Smooth muscle cell (in vitro differentiated cells): ENCODE data around the gene CTXND2. TPM values are rescaled to one million over a fixed set of nuclear protein-coding genes. Genes with fewer than 3 reads are reported as not detected.
"Not testable (repeated sequence)": the region's sequence is repeated elsewhere in the genome, so short reads cannot be mapped to it uniquely, and the experiment has no call there.

Experiments used
- DNase-seq: peaks from one replicate; lab custom pipeline; 2025; ENCODE audit not compliant: unreplicated experiment; lab: John Stamatoyannopoulos, UW
- H2AFZ ChIP-seq: fragments of 200-600 bp; sonication (generic); 2 replicates; pipeline ENCODE4 v1.6.0; 2016; ENCODE audit warnings: antibody characterized with exemption, low read depth, mild to moderate bottlenecking
- H3F3A ChIP-seq: fragments of 200-600 bp; sonication (generic); 2 replicates; pipeline ENCODE4 v1.6.0; 2017; ENCODE audit warnings: antibody characterized with exemption, low read depth
- H3K27ac ChIP-seq: fragments of 200-600 bp; sonication (generic); 2 replicates; pipeline ENCODE4 v1.5.1; 2016; ENCODE audit warnings: low read depth, mild to moderate bottlenecking
- H3K27me3 ChIP-seq: fragments of 200-600 bp; sonication (generic); 2 replicates; pipeline ENCODE4 v1.6.1; 2016; ENCODE audit warnings: low read depth, mild to moderate bottlenecking
- H3K36me3 ChIP-seq: fragments of 200-600 bp; sonication (generic); 2 replicates; pipeline ENCODE4 v1.5.1; 2016; ENCODE audit warnings: low read depth
- H3K4me1 ChIP-seq: fragments of 200-600 bp; sonication (generic); 2 replicates; pipeline ENCODE4 v1.5.1; 2016; ENCODE audit warnings: low read depth
- H3K4me2 ChIP-seq: fragments of 200-600 bp; sonication (generic); 2 replicates; pipeline ENCODE4 v1.6.0; 2016; ENCODE audit warnings: mild to moderate bottlenecking
- H3K4me3 ChIP-seq: fragments of 200-600 bp; sonication (generic); 2 replicates; pipeline ENCODE4 v1.5.1; 2016; ENCODE audit warnings: mild to moderate bottlenecking
- H3K79me2 ChIP-seq: fragments of 200-600 bp; sonication (generic); 2 replicates; pipeline ENCODE4 v1.6.0; 2016; ENCODE audit warnings: low read depth, mild to moderate bottlenecking
- H3K9ac ChIP-seq: fragments of 200-600 bp; sonication (generic); 2 replicates; pipeline ENCODE4 v1.6.0; 2016; ENCODE audit warnings: low read depth
- H3K9me3 ChIP-seq: fragments of 200-600 bp; sonication (generic); replicated peaks from 2 replicates; pipeline ENCODE4 v1.5.1; 2016; ENCODE audit warnings: low read depth
- H4K20me1 ChIP-seq: fragments of 200-600 bp; sonication (generic); 2 replicates; pipeline ENCODE4 v1.6.0; 2016; ENCODE audit warnings: low read depth
- CTCF ChIP-seq: fragments of 200-600 bp; sonication (generic); IDR thresholded peaks from 2 replicates; pipeline ENCODE4 v1.5.1; 2017; ENCODE audit warnings: borderline replicate concordance, mild to moderate bottlenecking, antibody characterized with exemption; ENCODE audit not compliant: insufficient read depth, poor library complexity, severe bottlenecking
- WGBS: methylation state at CpG from one replicate; pipeline ENCODE4 v1.1.7; 2016; ENCODE audit warnings: low lambda C conversion rate; 5-methylcytosine and 5-hydroxymethylcytosine counted together
- polyA plus RNA-seq: library from polyadenylated mRNA; unstranded; fragments of >200 nt; fragmentation: Nextera tagmentation; extraction: Ambion mirVana; gene quantifications from 2 replicates; pipeline ENCODE4 v1.2.1, GENCODE V29; 2016
- total RNA-seq: library from RNA; depleted of rRNA; stranded (reverse); fragments of >200 nt; gene quantifications from 2 replicates; pipeline ENCODE4 v1.2.3, GENCODE V29; 2014

Gene CTXND2
- total and polyA plus RNA-seq, 2 experiments from 2014 or later: not detected

GRCh38 chr1:150888727-150889126 is 1.8 kb downstream of the CTXND2 start:
- no peaks in the 10 kb centered on the region for H3K36me3 ChIP-seq
- no peak for TF ChIP-seq CTCF
- DNase-seq: no peak
- no peaks in the 10 kb centered on the region for H4K20me1 ChIP-seq
- H3K9ac ChIP-seq: no peak overlapping the region
- H3F3A ChIP-seq: no peaks in the 10 kb centered on the region
- H3K4me1 ChIP-seq: no peaks in the 10 kb centered on the region
- no peak overlapping the region for H3K4me3 ChIP-seq
- H3K79me2 ChIP-seq: no peaks in the 10 kb centered on the region
- no peak overlapping the region for H3K27ac ChIP-seq
- H2AFZ ChIP-seq: no peak overlapping the region
- no peak overlapping the region for H3K4me2 ChIP-seq
- H3K27me3 ChIP-seq: no peaks in the 10 kb centered on the region
- 87% methylated on average over 8 of the region's 8 CpGs for WGBS
- no peaks in the 10 kb centered on the region for H3K9me3 ChIP-seq

GRCh38 chr1:150890033-150890416 is 3.1 kb downstream of the CTXND2 start:
- Histone ChIP-seq H3F3A (no peaks in the 10 kb centered on the region), H3K9me3 (no peaks in the 10 kb centered on the region), H3K4me2 (no peak overlapping the region), H3K9ac (no peak overlapping the region), H3K27ac (no peak overlapping the region), H4K20me1 (no peaks in the 10 kb centered on the region), H3K4me1 (no peaks in the 10 kb centered on the region), H3K4me3 (no peak overlapping the region), H3K27me3 (no peaks in the 10 kb centered on the region), H3K79me2 (no peaks in the 10 kb centered on the region), H3K36me3 (no peaks in the 10 kb centered on the region), H2AFZ (no peak overlapping the region)
- WGBS: 80% methylated on average over 1 of the region's 1 CpG
- DNase-seq: no peak
- TF ChIP-seq CTCF: no peak

GRCh38 chr1:150893336-150893913 is 6.5 kb downstream of the CTXND2 start:
- no peaks in the 10 kb centered on the region for H3K36me3 ChIP-seq
- H4K20me1 ChIP-seq: no peaks in the 10 kb centered on the region
- TF ChIP-seq CTCF: no peak
- H3K4me1 ChIP-seq: no peaks in the 10 kb centered on the region
- no peak overlapping the region for H2AFZ ChIP-seq
- no peak for DNase-seq
- no peaks in the 10 kb centered on the region for H3K9me3 ChIP-seq
- H3F3A ChIP-seq: no peaks in the 10 kb centered on the region
- no peak overlapping the region for H3K9ac ChIP-seq
- no peak overlapping the region for H3K4me2 ChIP-seq
- no peak overlapping the region for H3K4me3 ChIP-seq
- no peak overlapping the region for H3K27ac ChIP-seq
- H3K79me2 ChIP-seq: no peaks in the 10 kb centered on the region
- 82% methylated on average over 3 of the region's 3 CpGs for WGBS
- H3K27me3 ChIP-seq: no peaks in the 10 kb centered on the region

GRCh38 chr1:150895618-150896017 is 8.7 kb downstream of the CTXND2 start:
- TF ChIP-seq CTCF: no peak
- Histone ChIP-seq H3K9me3 (no peaks in the 10 kb centered on the region), H3K4me2 (no peak overlapping the region), H3F3A (no peaks in the 10 kb centered on the region), H3K27ac (no peak overlapping the region), H4K20me1 (no peaks in the 10 kb centered on the region), H3K9ac (no peak overlapping the region), H3K79me2 (no peaks in the 10 kb centered on the region), H3K4me1 (no peaks in the 10 kb centered on the region), H3K27me3 (no peaks in the 10 kb centered on the region), H3K36me3 (no peaks in the 10 kb centered on the region), H2AFZ (no peak overlapping the region), H3K4me3 (no peak overlapping the region)
- no peak for DNase-seq
- WGBS: 84% methylated on average over 4 of the region's 4 CpGs

GRCh38 chr1:150899795-150900194 is 12.9 kb downstream of the CTXND2 start:
- H3K36me3 ChIP-seq, H3F3A ChIP-seq, H4K20me1 ChIP-seq, H3K27ac ChIP-seq, H3K4me1 ChIP-seq, H3K4me3 ChIP-seq, H3K4me2 ChIP-seq, H3K9ac ChIP-seq, H3K79me2 ChIP-seq, H3K9me3 ChIP-seq, H2AFZ ChIP-seq, DNase-seq, H3K27me3 ChIP-seq: not testable (repeated sequence)
- 93% methylated on average over 8 of the region's 8 CpGs for WGBS
